ENCODE data around the gene SLC7A1. TPM values are rescaled to one million over a fixed set of nuclear protein-coding genes. Genes with fewer than 3 reads are reported as not detected.

The SLC7A1 gene
- total RNA-seq, 6 donors from 2014 or later, result 2.1 to 38.0 (median 21.5) TPM

DNA sequence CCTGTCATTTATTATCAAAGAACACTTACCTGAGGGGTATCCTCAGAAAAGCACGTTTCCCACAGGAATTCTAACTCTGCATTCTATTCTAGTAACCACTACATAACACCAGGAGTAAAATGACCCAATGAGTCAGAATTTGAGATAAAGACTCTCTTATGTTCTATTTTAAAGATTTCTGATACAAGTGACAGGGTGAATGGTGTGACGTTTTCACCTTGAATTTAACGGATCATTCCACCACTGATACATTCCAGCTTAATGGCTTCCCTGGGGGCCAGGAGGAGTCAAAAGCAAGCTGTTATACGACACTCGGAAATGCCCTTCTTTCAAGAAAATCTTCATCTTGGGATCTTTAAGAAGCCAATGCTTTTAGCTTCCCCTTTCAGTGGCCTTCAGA is 55.2 kb downstream of the SLC7A1 start:
- H3K4me3 ChIP-seq, result no peak overlapping the region
- no peak for TF ChIP-seq POLR2A (IDR thresholded peaks at IDR 0.05)
- no peak for TF ChIP-seq POLR2AphosphoS5 (IDR thresholded peaks at IDR 0.05)
- no peak for TF ChIP-seq EP300 (IDR thresholded peaks at IDR 0.05)
- no peak for TF ChIP-seq CTCF (IDR thresholded peaks at IDR 0.05)
- no peaks in the 10 kb centered on the region for H3K27me3 ChIP-seq
- no peaks in the 10 kb centered on the region for H3K36me3 ChIP-seq
- no peaks in the 10 kb centered on the region for H3K4me1 ChIP-seq
- WGBS, 2 donors, result 73 to 91% methylated on average over 5 of the region's 5 CpGs
- ATAC-seq (ENCODE audit: low FRiP score in 2 of 2) (no peak), DNase-seq (no peak)
- H3K9me3 ChIP-seq, result no peaks in the 10 kb centered on the region
- H3K27ac ChIP-seq, result no peak overlapping the region

DNA sequence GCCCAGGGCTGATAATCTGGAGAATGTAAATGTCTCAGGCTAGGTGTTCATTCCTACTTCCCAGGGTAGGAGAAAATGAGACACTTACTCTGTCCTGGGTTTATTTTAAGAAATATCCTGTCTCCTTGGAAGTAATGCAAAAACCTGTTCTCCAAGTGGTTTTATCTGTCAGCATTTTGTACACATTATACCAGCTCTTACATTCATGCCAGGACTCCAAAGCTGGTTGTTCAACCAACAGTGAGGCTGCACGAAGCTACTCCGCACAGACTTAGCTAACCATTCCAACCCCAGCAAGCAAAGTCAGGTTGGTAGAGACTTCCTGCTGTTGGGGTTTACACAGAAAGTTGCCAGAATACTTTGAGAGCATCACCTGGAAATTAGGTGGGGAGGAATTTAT is 55.6 kb downstream of the SLC7A1 start:
- no peaks in the 10 kb centered on the region for H3K36me3 ChIP-seq
- no peaks in the 10 kb centered on the region for H3K9me3 ChIP-seq
- no peak overlapping the region for H3K4me3 ChIP-seq
- H3K27ac ChIP-seq, result no peak overlapping the region
- H3K4me1 ChIP-seq, result no peaks in the 10 kb centered on the region
- ATAC-seq (ENCODE audit: low FRiP score in 2 of 2) (no peak), DNase-seq (no peak)
- 79 to 89% methylated on average over 2 of the region's 2 CpGs for WGBS, 2 donors
- H3K27me3 ChIP-seq, result no peaks in the 10 kb centered on the region
- TF ChIP-seq POLR2A (IDR thresholded peaks at IDR 0.05) (no peak), EP300 (IDR thresholded peaks at IDR 0.05) (no peak), POLR2AphosphoS5 (IDR thresholded peaks at IDR 0.05) (no peak), CTCF (IDR thresholded peaks at IDR 0.05) (no peak)

- Histone ChIP-seq H3K36me3 (no peaks in the 10 kb centered on the region), H3K27me3 (no peaks in the 10 kb centered on the region), H3K9me3 (no peaks in the 10 kb centered on the region), H3K27ac (no peak overlapping the region), H3K4me1 (no peaks in the 10 kb centered on the region), H3K4me3 (no peak overlapping the region)
- WGBS, 2 donors, result 73 to 74% methylated on average over 6 of the region's 6 CpGs
- DNase-seq (no peak), ATAC-seq (ENCODE audit: low FRiP score in 2 of 2) (no peak)
- TF ChIP-seq EP300 (IDR thresholded peaks at IDR 0.05), result no peak
Observed at GRCh38 chr13:29538652-29539040, 56.8 kb downstream of the SLC7A1 start.

GRCh38 chr13:29537736-29538651 is 57.5 kb downstream of the SLC7A1 start:
- Histone ChIP-seq H3K4me1 (no peaks in the 10 kb centered on the region), H3K4me3 (no peak overlapping the region), H3K9me3 (no peaks in the 10 kb centered on the region), H3K27me3 (no peaks in the 10 kb centered on the region), H3K36me3 (no peaks in the 10 kb centered on the region), H3K27ac (no peak overlapping the region)
- no peak for TF ChIP-seq CTCF (IDR thresholded peaks at IDR 0.05)
- no peak for TF ChIP-seq POLR2AphosphoS5 (IDR thresholded peaks at IDR 0.05)
- no peak for TF ChIP-seq EP300 (IDR thresholded peaks at IDR 0.05)
- no peak for TF ChIP-seq POLR2A (IDR thresholded peaks at IDR 0.05)
- no peak for ATAC-seq (ENCODE audit: low FRiP score in 2 of 2)
- 79 to 86% methylated on average over 14 of the region's 14 CpGs for WGBS, 2 donors
- no peak for DNase-seq

DNA sequence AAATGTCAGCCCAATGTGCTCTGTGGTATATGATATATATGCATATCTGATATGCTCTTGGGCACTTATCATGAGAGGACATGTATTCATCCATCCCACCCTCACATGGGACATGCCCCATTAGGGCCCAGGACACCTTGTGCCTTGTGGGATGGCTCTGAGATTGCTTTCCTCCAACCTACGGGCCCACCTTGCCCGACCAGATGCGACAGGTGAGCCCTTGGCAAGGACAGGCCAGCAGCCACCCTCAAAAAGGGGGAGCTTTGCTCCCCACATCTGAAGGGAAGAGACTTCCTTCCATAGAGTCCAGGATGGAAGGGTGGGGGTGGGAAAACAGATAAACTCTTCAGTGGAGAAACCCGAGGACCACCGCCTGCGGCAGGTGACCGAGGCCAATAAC is 58.6 kb downstream of the SLC7A1 start:
- TF ChIP-seq POLR2AphosphoS5 (IDR thresholded peaks at IDR 0.05) (no peak), EP300 (IDR thresholded peaks at IDR 0.05) (no peak), POLR2A (IDR thresholded peaks at IDR 0.05) (no peak), CTCF (IDR thresholded peaks at IDR 0.05) (no peak)
- H3K4me1 ChIP-seq, result no peaks in the 10 kb centered on the region
- ATAC-seq (ENCODE audit: low FRiP score in 2 of 2) (no peak), DNase-seq (no peak)
- no peaks in the 10 kb centered on the region for H3K9me3 ChIP-seq
- H3K36me3 ChIP-seq, result no peaks in the 10 kb centered on the region
- H3K4me3 ChIP-seq, result no peak overlapping the region
- no peak overlapping the region for H3K27ac ChIP-seq
- H3K27me3 ChIP-seq, result no peaks in the 10 kb centered on the region
- WGBS, 2 donors, result 77 to 96% methylated on average over 5 to 6 of the region's 7 CpGs

All from upper lobe of left lung (tissue), 6 donors.